Measurements from ENCODE around the gene FMO2.

DNA sequence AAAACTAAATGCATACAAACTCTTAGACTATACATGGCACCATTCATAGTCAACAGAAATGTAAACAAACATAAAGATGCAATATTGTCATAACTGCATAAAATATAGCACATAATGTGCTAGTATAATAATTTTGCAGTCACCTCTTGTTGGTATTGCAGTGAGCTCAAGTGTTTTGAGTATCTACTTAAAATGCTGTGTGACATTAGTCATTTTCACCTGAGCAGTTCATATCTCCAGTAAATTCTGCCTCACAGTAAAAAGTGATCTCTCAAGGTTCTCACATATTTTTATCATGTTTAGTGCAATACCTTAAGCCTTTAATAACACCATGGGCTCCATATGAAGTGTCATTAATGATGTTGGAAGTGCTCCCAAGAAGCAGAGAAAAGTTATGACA lies 29.6 kb upstream of the FMO2 start:
- TF ChIP-seq POLR2A (IDR thresholded peaks at IDR 0.05; ENCODE audit: low read depth, low read length) (no peak), POLR2AphosphoS5 (IDR thresholded peaks at IDR 0.05; ENCODE audit: low read depth, low read length) (no peak), SPI1 (IDR thresholded peaks at IDR 0.05; ENCODE audit: low read depth, low read length) (no peak), POU2F2 (IDR thresholded peaks at IDR 0.05; ENCODE audit: low read depth, low read length) (no peak), TAF1 (IDR thresholded peaks at IDR 0.05; ENCODE audit: low read depth, low read length) (no peak)
